Natural killer cell (primary cell): ENCODE measurements around the gene GMPPB. TPM values are rescaled to one million over a fixed set of nuclear protein-coding genes. Genes with fewer than 3 reads are reported as not detected.
"Not testable (repeated sequence)": the region's sequence is repeated elsewhere in the genome, so short reads cannot be mapped to it uniquely, and the experiment has no call there.

Experiments
- ATAC-seq, 3 donors: fragments of 150-1000 bp in 2 of 3; fragments of 200-7000 bp in 1 of 3; cut with Tn5 transposase; 1 replicate in 1 of 3; 2 replicates in 2 of 3; pipeline ENCODE4 v1.10.0; 2021; ENCODE audit warnings: mild to moderate bottlenecking in 2 of 3, moderate library complexity in 2 of 3
- DNase-seq, 2 donors: peaks; one replicate each; pipeline versions ENCODE4 v3.0.0 to v3.0.0-alpha.2; 2013 to 2021; ENCODE audit warnings: mixed read lengths in 1 of 2
- H3K27ac ChIP-seq: one replicate; pipeline ENCODE4 v1.5.1; 2013; ENCODE audit warnings: mild to moderate bottlenecking, low read length
- H3K27me3 ChIP-seq: one replicate; pipeline ENCODE4 v1.6.1; 2013; ENCODE audit warnings: low read length; ENCODE audit not compliant: control insufficient read depth, insufficient read depth
- H3K36me3 ChIP-seq: one replicate; pipeline ENCODE4 v1.6.1; 2013; ENCODE audit warnings: low read length; ENCODE audit not compliant: control insufficient read depth, insufficient read depth
- H3K4me1 ChIP-seq: one replicate; pipeline ENCODE4 v1.6.1; 2013; ENCODE audit warnings: low read length; ENCODE audit not compliant: control insufficient read depth, insufficient read depth
- H3K4me3 ChIP-seq: one replicate; pipeline ENCODE4 v1.5.1; 2013; ENCODE audit warnings: low read length
- H3K9me3 ChIP-seq: one replicate; pipeline ENCODE4 v1.6.1; 2013; ENCODE audit warnings: low read length; ENCODE audit not compliant: control insufficient read depth, insufficient read depth
- H3K27ac Mint-ChIP-seq, 2 donors: one replicate each; pipeline ENCODE4 v1.8.0; 2022; ENCODE audit warnings: mild to moderate bottlenecking in 2 of 2, mixed read lengths in 2 of 2, moderate library complexity in 1 of 2
- H3K27me3 Mint-ChIP-seq, 2 donors: one replicate each; pipeline ENCODE4 v1.8.0; 2022; ENCODE audit warnings: low read depth in 2 of 2, mixed read lengths in 2 of 2
- H3K36me3 Mint-ChIP-seq: one replicate; pipeline ENCODE4 v1.8.0; 2022; ENCODE audit warnings: mixed read lengths
- H3K4me1 Mint-ChIP-seq, 2 donors: one replicate each; pipeline ENCODE4 v1.8.0; 2022; ENCODE audit warnings: mixed read lengths in 2 of 2
- H3K4me3 Mint-ChIP-seq: one replicate; pipeline ENCODE4 v1.8.0; 2022; ENCODE audit warnings: mild to moderate bottlenecking, moderate library complexity, mixed read lengths
- H3K9me3 Mint-ChIP-seq, 2 donors: one replicate each; pipeline ENCODE4 v1.8.0; 2022; ENCODE audit warnings: mixed read lengths in 2 of 2
- WGBS: methylation state at CpG from one replicate; pipeline ENCODE4 v1.1.7; 2013; ENCODE audit warnings: missing lambda C conversion rate; ENCODE audit not compliant: insufficient coverage; 5-methylcytosine and 5-hydroxymethylcytosine counted together
- intact Hi-C: fragments of 100-400 bp; cut with micrococcal nuclease; formaldehyde crosslinking; loops from one replicate; pipeline ENCODE4 v1.14.2; 2022
- total RNA-seq, 4 donors: library from RNA; stranded (reverse); fragments of 120-200 nt in 1 of 4; gene quantifications; one replicate each; pipeline versions ENCODE4 v1.2.3 to v1.2.4, GENCODE V29; 2013 to 2022

GMPPB gene
- total RNA-seq, 3 donors from 2014 or later (not counting 1 experiment from before 2014, with no cell fraction given): 24.1 to 28.9 (median 27.5) TPM

GRCh38 chr3:49686769-49687423 lies 36.9 kb downstream of the GMPPB start:
- 21% methylated on average over 44 of the region's 44 CpGs for WGBS

GRCh38 chr3:49686346-49686745 lies 37.4 kb downstream of the GMPPB start:
- H3K27ac ChIP-seq, H3K27me3 Mint-ChIP-seq, intact Hi-C loops, H3K27me3 ChIP-seq, H3K9me3 Mint-ChIP-seq, H3K9me3 ChIP-seq, H3K36me3 Mint-ChIP-seq, H3K27ac Mint-ChIP-seq: not testable (repeated sequence)
- Mint-ChIP-seq H3K4me3 (peak overlapping the region; percentile 65), H3K4me1 (peaks cover 22 to 31% of the 10 kb centered on the region in 2 donors)
- peak overlapping the region; percentile 31 for H3K4me3 ChIP-seq
- DNase-seq (peak in 1 of 2 donors; percentile 42), ATAC-seq (peak in 2 of 3 donors; percentile 5 to 6)
- peaks cover 41% of the 10 kb centered on the region for H3K4me1 ChIP-seq
- 3% methylated on average over 19 of the region's 29 CpGs for WGBS
- peaks cover 22% of the 10 kb centered on the region for H3K36me3 ChIP-seq

More at GRCh38 chr3:49686769-49687423, 36.9 kb downstream of the GMPPB start:
- Histone ChIP-seq H3K4me3 (peak overlapping the region; percentile 31), H3K4me1 (peaks cover 44% of the 10 kb centered on the region), H3K36me3 (peaks cover 19% of the 10 kb centered on the region)
- DNase-seq (peak in 1 of 2 donors; percentile 45), ATAC-seq (peak; percentile 19 to 26 (median 23))
- H3K27me3 ChIP-seq, H3K36me3 Mint-ChIP-seq, H3K27ac Mint-ChIP-seq, H3K9me3 ChIP-seq, H3K27ac ChIP-seq, H3K27me3 Mint-ChIP-seq, H3K9me3 Mint-ChIP-seq, intact Hi-C loops: not testable (repeated sequence)
- H3K4me1 Mint-ChIP-seq: peaks cover 22 to 35% of the 10 kb centered on the region in 2 donors
- H3K4me3 Mint-ChIP-seq: peak overlapping the region; percentile 50

- H3K4me3 ChIP-seq, H3K36me3 Mint-ChIP-seq, H3K27ac ChIP-seq, H3K9me3 Mint-ChIP-seq, H3K27ac Mint-ChIP-seq, H3K9me3 ChIP-seq, H3K27me3 Mint-ChIP-seq, DNase-seq, intact Hi-C loops, H3K27me3 ChIP-seq: not testable (repeated sequence)
- H3K4me1 Mint-ChIP-seq: peaks cover 22 to 26% of the 10 kb centered on the region in 2 donors
- peaks cover 38% of the 10 kb centered on the region for H3K4me1 ChIP-seq
- peak overlapping the region; percentile 35 for H3K4me3 Mint-ChIP-seq
- WGBS: 31% methylated on average over 33 of the region's 36 CpGs
- peak in 1 of 3 donors; percentile 7 for ATAC-seq
- H3K36me3 ChIP-seq: peaks cover 26% of the 10 kb centered on the region
These were observed 37.9 kb downstream of the GMPPB start for GRCh38 chr3:49685846-49686245.

DNA sequence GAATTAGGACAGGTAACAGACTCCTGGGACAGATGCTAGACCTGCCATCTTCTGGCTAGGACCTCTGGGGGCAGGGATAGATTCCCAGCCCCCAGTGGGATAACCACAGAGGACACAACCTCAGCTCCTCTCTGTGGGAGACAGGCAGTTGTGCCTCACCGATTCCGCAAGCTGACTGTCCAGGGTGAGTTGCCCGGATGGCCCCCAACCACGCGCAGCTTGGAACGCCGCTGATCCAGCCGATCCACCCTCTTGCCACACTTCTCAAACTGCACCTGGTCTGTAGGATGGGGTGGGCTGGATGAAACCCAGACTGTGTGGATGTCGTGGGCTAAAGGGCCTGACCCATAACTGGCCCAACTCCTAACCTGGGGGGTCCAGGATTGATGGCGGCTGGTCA lies 38.6 kb downstream of the GMPPB start:
- H3K9me3 ChIP-seq, H3K9me3 Mint-ChIP-seq, DNase-seq, H3K27me3 ChIP-seq, H3K27ac Mint-ChIP-seq, intact Hi-C loops, H3K27me3 Mint-ChIP-seq, H3K27ac ChIP-seq, ATAC-seq, H3K36me3 Mint-ChIP-seq, H3K4me3 ChIP-seq: not testable (repeated sequence)
- peaks cover 30% of the 10 kb centered on the region for H3K4me1 ChIP-seq
- H3K4me3 Mint-ChIP-seq: peak overlapping the region; percentile 9
- H3K36me3 ChIP-seq: peaks cover 34% of the 10 kb centered on the region
- WGBS: 97% methylated on average over 2 of the region's 10 CpGs
- peaks cover 19 to 24% of the 10 kb centered on the region in 2 donors for H3K4me1 Mint-ChIP-seq

GRCh38 chr3:49684453-49684852 lies 39.3 kb downstream of the GMPPB start:
- peaks cover 24% of the 10 kb centered on the region for H3K4me1 ChIP-seq
- H3K4me3 ChIP-seq, DNase-seq, H3K4me3 Mint-ChIP-seq, ATAC-seq, H3K9me3 Mint-ChIP-seq, H3K27ac ChIP-seq, H3K9me3 ChIP-seq, H3K27me3 ChIP-seq, H3K36me3 Mint-ChIP-seq, H3K27me3 Mint-ChIP-seq, intact Hi-C loops, H3K27ac Mint-ChIP-seq: not testable (repeated sequence)
- peaks cover 18 to 21% of the 10 kb centered on the region in 2 donors for H3K4me1 Mint-ChIP-seq
- H3K36me3 ChIP-seq: peaks cover 40% of the 10 kb centered on the region
- 100% methylated on average over 2 of the region's 2 CpGs for WGBS
